Activated T-helper 1 cell treated with Interleukin-2 at 50 U/mL for 16 hours (primary cell): ENCODE results near the gene LRRC58.

ENCODE experiments used
- DNase-seq: peaks from one replicate; pipeline ENCODE4 v3.0.0-alpha.2; 2020; ENCODE audit warnings: low read depth

Gene LRRC58

GRCh38 chr3:120276767-120277166, 72.4 kb downstream of the LRRC58 start:
- no peak for DNase-seq

GRCh38 chr3:120275618-120276017, 73.5 kb downstream of the LRRC58 start:
- DNase-seq = no peak

DNA sequence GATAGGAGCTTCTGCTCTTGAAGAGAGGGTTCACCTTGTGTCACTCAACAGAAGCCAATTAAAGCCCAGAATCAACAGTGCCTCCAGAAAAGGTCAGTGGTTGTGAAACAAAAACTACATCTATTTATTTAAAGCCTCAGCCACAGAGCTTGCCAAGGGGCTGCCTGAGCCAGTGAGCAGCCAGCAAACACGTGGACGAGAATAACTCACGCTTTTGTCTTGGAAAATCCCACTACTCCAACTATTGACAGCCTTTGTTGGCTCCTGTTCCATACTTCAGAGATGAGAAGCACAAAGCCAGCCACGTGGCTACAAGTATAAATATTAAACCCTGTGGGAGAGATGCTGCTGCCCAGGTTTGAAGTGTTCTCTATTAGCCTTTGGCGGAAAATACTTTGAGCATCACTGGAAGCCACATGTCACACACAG, 74.4 kb downstream of the LRRC58 start:
- no peak for DNase-seq
